HG03558 (cell line): ENCODE data around the gene PDE5A.
A peak's percentile ranks its signal among the peaks of the same experiment; 100 is the strongest.
"Not testable (repeated sequence)": the region's sequence is repeated elsewhere in the genome, so short reads cannot be mapped to it uniquely, and the experiment has no call there.

Experiments
- ATAC-seq: cut with Tn5 transposase; IDR thresholded peaks from one replicate; pipeline ENCODE4 v1.9.1; 2021; ENCODE audit warnings: moderate number of reproducible peaks; ENCODE audit not compliant: unreplicated experiment; ENCODE audit errors: extremely low read depth

Gene PDE5A

DNA sequence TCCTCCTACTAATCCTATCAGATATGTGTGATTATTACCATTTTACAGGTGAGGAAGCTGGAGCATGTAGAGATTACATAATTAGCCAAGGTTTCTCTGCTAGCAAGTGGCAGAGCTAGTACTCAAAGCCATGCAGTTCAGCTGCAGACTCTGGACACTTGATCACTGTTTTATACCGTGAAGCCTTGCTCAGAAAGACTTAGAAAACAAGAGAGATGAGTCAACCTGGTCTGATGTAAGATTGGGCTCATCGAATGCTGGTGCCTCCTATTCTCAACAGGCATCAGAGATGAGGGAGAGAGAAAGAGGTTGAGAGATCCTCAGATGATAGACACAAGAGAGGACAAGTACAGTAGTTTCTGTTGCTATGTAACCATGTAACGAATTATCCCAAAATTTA is 19.0 kb upstream of the PDE5A start:
- no peak for ATAC-seq

DNA sequence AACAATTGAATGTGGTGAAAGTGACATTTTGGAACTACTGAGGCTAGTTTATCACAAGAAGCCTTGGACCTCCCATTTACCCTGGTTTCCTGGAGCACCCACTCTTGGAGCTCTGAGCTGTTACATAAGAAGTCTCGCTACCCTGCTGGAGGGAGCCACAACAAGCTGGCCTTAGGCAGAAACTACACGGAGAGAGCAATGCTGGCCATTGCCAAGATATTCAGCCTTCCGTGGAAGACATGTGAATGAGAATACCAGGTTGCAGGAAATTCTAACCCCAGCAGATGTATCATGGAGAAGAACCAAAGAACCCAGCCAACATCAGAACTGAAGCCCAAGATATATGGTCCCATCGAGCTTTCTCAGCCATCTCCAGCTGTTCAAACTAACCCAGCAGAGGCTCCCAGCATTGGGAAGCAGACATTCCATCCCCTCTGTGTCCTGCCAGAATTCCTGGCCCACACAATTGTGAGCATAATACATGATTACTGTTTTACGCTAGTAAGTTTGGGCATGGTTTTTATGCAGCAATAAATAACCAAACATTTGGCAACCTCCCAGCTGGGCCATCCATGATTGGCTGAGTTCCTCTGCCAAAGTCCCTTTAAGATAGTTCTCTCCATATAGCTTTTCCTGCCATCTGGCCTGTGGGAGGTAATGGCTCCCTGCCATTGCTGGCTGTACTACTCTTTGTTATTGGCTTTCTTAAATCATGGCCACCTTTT is 17.9 kb upstream of the PDE5A start:
- no peak for ATAC-seq

DNA sequence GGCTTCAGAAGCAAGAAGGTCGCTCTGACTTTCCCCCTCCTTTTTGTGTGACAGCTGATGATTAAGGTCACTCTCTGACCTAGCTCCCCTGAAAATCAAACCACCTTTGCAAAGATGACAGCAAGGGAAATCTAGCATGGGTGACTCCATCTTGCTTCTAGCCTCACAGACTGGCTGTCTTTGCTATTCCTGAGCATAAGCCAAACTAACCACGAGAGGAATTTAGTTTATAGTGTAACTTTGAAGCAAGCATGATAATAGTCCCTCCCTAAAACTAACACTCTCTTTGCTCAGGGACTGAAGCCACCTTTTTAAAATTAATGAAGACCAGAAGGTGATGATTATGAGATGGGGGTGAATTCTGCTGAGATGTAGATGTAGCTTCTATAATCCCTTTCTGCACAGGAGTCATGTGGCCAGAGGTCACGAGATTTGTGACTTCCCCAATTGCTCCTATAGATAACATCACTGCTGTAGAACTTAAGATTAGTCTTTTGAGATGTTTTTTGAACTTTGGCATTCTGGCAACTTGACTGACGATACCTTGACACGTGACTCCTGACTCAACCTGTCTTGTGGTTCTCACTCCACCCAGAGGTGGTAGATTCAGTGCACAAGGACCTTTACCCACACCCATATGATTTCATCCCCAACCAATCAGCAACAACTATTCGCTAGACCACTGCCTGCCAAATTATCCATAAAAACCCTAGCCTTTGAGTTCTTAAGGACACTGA is 14.9 kb upstream of the PDE5A start:
- no peak for ATAC-seq

DNA sequence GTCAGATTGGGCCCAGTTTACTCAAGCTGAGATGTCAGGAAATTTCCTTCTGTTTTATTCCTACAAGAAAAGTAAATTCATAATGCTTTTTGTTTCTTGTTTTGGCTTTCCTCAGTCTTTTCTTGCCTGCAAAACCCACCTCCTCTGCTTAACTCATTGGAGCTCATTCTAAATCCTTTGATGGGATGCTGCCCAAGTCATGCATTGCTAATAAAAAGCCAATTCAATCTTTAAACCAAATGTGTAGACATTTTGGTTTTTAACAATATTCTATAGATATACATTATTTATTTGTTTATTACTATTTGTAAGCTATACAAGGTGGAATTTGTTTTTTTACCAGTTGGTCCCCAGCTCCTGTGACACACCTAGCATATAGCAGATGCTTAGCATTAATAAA is 13.2 kb upstream of the PDE5A start:
- no peak for ATAC-seq

DNA sequence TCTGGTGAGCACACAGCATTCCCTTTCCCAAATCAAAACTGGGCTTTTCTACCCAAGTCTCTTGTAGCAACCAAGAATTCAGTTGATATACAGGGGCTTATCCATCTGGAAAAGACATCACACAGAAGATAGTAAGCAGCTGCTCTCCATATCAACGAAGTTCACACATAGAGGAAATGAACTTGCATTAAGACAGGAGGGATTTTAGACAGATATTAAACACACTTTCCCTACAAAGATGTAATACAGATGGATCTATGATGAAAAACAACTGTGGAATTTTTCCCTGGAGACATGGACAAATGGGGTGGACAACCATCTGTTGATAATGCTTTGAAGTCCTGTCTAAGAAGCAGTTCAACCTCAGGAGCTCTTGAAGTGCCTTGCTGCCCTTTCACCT is 9.8 kb upstream of the PDE5A start:
- no peak for ATAC-seq

DNA sequence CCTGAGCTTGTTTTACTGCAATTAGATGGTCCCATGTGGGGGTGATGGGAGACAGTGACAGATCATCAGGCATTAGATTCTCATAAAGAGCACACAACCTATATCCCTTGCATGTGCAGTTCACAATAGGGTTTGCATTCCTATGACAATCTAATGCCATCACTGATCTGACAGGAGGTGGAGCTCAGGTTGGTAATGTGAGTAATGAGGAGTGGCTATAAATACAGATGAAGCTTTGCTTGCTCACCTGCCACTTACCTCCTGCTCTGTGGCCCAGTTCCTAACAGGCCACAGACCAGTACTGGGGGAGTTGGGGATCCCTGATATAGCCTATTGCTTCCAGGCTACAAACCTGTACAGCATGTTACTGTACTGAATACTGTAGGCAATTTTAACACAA is 8.2 kb upstream of the PDE5A start:
- ATAC-seq: not testable (repeated sequence)

DNA sequence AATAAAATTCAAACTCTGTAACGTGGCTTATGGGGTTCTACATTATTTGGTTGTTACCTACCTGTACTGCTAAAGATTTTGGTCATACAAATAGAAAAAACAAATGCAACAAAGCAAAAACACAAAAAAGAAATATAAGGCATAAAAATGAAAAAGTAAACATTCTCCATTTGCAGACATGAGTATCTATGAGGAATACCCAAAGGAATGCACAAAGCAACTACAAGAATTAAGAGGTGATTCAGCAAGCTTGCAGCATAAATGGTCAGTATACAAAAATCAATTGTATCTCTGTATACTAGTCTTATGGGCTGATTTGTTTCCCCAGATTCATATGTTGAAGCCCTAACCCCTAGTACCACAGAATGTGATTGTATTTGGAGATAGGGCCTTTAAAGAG is 3.6 kb upstream of the PDE5A start:
- ATAC-seq: no peak

DNA sequence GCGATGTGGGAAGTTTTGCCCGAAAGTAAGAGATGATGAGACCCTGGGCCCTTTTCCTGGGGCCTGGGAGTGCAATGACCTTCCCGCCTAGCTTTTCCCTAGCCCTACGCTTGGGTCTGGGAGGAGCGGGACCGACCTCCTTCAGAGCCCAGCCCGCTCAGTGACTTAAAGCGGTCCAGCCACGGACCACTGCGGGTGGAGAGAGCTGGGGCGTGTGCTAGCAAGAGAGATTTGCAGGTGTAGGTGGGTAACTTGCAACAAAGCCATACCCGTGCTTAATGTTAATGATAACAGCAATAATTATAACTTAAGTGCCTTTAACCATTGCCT is 503 bp upstream of the PDE5A start:
- peak; percentile 9 for ATAC-seq

DNA sequence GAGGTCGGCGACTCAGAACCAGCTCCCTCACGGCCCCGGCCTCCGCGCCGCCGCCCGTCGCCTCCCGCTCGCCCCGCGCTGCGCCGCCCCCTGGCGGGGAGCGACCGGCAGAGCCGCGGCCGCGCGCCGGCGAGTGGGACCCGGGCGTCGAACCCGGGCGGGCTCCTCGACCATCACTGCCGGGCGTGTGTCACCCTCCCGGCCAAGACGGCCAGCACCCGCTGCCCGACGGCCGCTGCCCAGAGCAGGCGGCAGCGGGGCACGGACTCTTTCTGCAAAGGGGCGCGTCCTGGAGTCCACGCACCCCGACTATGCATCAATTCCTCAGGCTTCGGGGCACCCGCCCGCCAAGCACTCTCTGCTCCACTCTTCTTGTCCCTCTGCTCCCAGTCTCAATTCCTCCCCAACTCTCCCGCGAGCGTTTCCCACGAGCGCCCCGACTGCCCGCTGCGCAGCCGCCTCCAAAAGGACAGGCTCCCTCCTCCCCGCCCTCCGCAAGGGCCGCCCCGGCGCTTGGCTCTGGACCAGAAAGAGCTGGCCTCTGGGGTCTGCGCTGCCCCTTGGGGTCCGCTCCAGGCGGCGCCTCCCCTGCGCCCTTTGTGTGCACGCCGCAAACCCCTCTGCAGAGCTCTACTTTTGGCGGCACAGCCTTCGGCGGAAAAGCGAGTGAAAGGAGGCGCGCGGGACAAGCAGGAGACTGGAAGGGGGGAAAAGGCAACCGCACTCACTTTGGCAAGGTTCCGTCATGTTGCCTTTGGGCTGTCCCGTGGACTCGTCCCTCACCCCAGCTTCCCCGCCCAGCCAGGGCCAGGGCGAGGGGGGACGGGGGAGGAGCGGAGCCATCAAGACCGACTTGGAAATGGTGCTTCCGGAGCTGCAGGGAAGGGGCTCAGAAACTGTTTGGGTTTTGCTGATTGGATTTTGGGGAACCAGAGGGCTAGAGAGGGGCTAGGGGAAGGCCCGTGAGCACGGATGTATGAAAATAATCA is 1.0 kb downstream of the PDE5A start:
- ATAC-seq: peak; percentile 40

DNA sequence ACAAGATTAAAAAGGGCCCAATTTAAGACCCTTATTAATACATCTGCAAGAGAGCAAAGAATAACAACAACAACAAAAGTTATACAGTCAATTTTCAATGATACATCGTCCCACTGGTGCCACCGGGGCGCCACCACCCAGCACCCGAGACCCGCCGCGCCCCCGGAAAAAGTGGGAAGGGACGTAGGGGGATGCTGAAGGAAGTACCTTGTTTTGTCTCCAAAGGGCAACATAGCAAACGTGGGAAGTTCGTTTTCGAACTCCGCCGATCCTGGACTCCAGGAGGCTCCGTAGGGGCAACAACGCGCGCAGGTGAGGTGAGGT is 1.7 kb downstream of the PDE5A start:
- ATAC-seq: no peak

DNA sequence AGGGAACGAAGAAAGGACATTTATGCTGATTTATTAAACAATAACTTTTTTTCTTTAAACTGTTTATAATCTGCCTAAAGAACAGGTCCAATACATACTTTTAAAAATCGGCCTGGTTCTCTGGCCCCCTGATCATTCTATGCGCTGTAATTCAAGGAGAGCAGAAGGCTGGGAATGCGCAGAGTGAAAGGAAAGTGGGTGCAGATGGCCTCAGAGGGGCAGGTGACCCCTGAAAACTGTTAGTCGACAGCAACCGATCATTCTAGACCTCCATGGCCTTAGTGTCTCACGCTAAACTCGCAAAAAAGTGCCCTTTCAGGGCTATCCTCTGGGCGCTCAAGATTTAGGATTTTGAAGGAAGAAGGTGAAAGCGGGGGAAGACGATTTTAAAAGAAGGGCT is 2.2 kb downstream of the PDE5A start:
- no peak for ATAC-seq

DNA sequence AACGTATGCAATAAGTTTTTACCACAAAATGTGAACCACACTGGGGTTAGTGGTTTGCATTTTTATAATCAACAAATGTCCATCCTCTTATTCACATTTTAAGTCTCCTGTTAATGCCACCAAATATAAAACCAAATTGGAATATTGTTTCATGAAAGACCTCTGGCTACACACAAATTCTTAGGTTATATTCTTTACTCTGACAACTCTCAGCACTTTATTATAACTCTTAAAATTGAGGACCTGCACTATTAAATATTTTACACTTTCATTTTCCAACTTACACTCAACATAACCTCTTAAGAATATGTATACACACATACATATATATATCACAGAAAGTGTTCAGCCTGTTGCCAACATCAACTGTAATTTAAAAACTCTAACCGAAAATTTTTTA is 2.8 kb downstream of the PDE5A start:
- ATAC-seq: no peak

DNA sequence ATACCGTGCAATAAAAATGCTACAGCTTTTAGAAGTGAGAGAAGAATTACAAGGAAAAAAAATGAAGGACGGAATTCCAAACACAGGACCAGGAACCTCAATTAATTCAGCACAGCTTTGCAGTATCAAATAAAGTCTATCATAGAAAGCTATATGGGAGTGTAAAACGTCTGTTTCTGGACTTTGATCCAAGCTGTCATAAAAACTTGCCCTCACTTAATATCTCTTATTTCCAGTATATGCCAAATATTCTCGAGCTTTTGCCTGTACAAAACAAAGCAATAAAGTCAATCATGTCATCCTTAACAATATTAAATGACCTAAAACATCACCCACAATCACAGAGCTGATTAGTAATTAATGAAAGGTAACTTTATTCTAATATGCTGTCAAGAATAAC is 4.2 kb downstream of the PDE5A start:
- no peak for ATAC-seq

DNA sequence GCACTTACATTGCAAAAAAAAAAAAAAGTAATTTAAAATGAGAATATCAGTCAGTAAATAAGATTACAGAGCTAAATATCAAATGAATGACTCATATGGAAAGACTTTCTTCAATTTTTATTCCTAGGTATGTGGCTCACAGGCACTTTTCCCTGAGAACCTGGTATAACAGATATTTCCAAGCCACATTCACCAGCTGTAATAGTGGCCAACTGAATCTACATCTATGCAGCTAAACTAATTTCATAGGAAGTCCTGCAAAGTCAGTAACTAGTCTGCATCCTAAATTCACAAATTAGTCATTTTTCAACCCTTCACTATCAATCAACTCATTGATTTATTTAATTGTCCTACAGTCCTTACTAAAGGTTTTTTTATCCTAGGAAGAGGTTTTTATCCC is 5.6 kb downstream of the PDE5A start:
- ATAC-seq: no peak

DNA sequence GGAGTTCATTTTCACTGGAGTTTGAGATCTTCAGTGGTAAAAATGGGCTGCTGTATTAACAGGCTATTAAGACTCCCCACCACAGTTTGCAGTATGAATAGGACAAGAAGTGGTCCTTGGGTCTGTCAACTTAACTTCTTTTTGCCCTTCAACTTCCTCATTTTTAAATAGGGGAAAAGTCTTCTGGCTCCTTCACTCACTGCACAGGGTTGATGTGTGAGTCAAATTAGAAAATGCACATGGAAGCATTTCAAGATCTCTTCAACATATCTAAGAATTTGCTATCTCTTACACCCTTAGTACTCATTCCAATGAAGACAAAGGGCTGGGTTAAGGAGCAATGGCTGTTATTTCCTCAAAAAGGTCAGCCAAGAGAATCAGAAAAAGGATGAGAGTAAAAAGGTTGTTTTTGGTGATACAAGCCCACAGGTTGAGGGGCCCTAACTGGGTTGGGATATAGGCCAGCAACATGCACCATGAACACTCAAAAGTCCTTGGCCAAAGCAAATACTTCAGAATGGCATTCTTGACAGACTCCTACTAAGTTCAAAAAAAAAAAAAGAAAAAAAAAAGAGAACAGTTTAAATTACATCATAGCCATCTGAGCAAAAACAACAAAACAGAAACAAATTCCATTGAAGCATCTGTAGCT is 13.4 kb downstream of the PDE5A start:
- no peak for ATAC-seq

DNA sequence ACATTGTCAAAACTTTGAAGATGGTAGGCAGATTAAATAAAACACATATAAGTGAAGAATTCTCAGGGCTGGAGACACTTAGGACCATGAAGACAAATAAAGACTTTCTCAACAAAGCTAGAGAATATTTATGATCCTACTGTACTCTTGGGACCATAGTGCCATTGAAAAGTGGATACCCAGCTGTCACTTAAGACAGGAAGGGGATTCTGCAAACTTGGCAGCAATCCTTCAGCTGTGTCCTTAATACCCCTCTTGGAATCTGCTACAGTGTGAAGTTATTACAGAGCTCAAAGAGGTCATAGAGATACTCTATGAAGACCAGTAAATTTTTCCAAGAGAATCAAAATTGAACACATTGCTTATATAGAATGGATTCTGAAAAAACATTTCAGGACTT is 24.3 kb downstream of the PDE5A start:
- no peak for ATAC-seq

DNA sequence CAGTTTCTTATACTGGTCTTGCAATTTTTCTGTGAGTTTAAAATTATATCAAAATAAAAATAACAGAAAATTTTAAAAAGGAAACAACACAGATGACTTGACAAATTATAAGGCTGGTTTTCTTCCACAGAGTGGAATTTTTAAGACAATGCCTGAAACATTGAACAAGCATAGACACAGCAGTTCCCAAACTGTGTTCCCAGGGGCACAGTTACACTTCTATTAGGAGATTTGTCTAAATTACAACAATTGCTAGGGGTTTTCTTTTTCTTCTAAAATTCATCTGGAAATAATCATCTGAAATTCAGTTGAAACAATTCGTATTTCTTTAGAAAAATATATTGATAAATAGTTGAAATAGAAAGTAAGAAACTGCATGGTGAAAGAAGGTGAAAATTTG is 26.2 kb downstream of the PDE5A start:
- ATAC-seq: no peak

DNA sequence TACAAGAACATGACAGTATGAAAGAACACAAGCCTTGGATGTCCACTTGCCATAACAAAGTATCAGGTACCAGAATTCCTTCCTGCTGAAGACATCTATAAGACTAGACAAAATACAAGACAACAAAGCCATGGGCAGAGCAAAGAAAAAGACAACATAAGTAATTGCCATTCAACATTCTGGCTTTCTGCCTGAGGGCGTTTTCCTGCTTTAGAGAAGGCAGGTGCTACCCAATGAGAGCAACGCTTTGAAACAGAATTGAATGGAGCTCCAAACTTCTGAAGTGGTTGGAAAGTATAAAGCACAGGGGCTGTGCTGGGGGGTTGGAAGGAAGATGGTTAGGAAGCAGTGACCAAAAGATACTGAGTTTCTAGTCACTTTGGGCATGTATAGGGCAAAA is 30.1 kb downstream of the PDE5A start:
- ATAC-seq: no peak

DNA sequence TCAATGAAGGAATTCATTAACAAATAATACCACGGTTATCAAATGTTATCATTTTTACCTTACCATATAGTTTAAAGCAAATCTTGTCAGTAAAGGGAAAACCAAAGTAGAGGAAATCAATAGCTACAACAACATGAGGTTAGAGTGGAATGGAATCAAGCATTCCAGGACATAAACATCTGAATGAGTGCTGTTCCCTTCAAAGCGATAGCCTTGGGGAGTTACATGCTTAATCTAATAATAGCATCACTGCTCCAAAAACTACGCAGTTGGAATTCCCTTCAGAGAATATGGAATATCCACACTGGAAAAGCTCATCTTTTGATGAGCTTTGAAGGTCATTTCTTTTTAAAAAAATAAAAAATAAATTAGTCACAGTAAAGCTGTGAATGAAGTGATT is 31.2 kb downstream of the PDE5A start:
- no peak for ATAC-seq

DNA sequence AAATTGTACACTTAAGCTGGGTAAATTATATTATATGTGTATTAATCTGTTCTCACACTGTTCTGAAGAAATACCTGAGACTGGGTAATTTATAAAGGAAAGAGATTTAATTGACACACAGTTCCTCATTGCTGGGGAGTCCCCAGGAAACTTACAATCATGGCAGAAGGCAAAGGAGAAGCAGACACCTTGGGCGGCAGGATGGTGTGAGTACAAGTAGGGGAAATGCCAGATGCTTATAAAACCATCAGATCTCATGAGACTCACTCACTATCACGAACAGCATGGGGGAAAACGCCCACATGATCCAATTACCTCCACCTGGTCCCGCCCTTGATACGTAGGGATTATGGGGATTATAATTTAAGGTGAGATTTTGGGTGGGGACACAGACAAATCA is 34.9 kb downstream of the PDE5A start:
- ATAC-seq: no peak

DNA sequence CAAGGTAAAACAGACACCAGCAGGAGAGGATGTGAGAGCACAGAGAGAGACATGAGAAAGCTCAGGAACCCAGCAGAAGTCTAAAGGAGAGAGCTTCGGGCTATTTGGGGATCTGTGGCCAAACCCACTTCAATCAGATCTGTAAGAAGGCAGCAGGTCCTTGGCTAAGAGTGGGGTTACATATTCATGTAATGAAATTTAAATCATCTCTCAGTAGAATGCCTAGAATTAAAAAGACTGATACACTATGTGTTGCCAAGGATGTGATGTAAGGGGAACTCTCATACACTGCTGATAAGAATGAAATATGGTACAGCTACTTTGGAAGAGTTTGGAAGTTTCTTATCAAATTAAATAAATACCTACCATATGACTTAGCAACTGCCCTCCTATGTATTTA is 35.8 kb downstream of the PDE5A start:
- ATAC-seq: no peak
